ENCODE data around the gene PLEKHG1. TPM values are rescaled to one million over a fixed set of nuclear protein-coding genes. Genes with fewer than 3 reads are reported as not detected.

The PLEKHG1 gene
- 0.39 and 0.57 TPM in 2 replicates for total RNA-seq

GRCh38 chr6:150599199-150600009 is at the start of gene PLEKHG1:
Gene PLEKHG1 (plus strand): TSS chr6:150599885. CDS start chr6:150733682, 133,797 bp downstream.
- intact Hi-C loops (cut with micrococcal nuclease), result loop anchor here (2.0 to 5.0 kb wide), 2 partner anchors 181 to 213 kb away; no protein-coding TSS in a partner anchor

- intact Hi-C loops (cut with micrococcal nuclease), result no loop called here
Observed at GRCh38 chr6:150550244-150550643, 49.4 kb upstream of the PLEKHG1 start.

GRCh38 chr6:150557043-150557599 is 42.6 kb upstream of the PLEKHG1 start:
- intact Hi-C loops (cut with micrococcal nuclease), result no loop called here

GRCh38 chr6:150560004-150560883 is 39.4 kb upstream of the PLEKHG1 start:
- intact Hi-C loops (cut with micrococcal nuclease), result no loop called here

- intact Hi-C loops (cut with micrococcal nuclease), result no loop called here
Observed at GRCh38 chr6:150560884-150561219, 38.8 kb upstream of the PLEKHG1 start.

- intact Hi-C loops (cut with micrococcal nuclease), result no loop called here
Observed at GRCh38 chr6:150565945-150566344, 33.7 kb upstream of the PLEKHG1 start.

GRCh38 chr6:150566486-150566885 is 33.2 kb upstream of the PLEKHG1 start:
- intact Hi-C loops (cut with micrococcal nuclease), result no loop called here

- intact Hi-C loops (cut with micrococcal nuclease), result no loop called here
Observed at GRCh38 chr6:150567380-150567779, 32.3 kb upstream of the PLEKHG1 start.

- intact Hi-C loops (cut with micrococcal nuclease), result no loop called here
Observed at GRCh38 chr6:150567823-150568383, 31.8 kb upstream of the PLEKHG1 start.

- intact Hi-C loops (cut with micrococcal nuclease), result no loop called here
Observed at GRCh38 chr6:150568560-150568959, 31.1 kb upstream of the PLEKHG1 start.

- intact Hi-C loops (cut with micrococcal nuclease), result no loop called here
Observed at GRCh38 chr6:150569161-150569560, 30.5 kb upstream of the PLEKHG1 start.

- intact Hi-C loops (cut with micrococcal nuclease), result no loop called here
Observed at GRCh38 chr6:150573041-150573681, 26.5 kb upstream of the PLEKHG1 start.

GRCh38 chr6:150575836-150576235 is 23.8 kb upstream of the PLEKHG1 start:
- intact Hi-C loops (cut with micrococcal nuclease), result no loop called here

- intact Hi-C loops (cut with micrococcal nuclease), result no loop called here
Observed at GRCh38 chr6:150576651-150577226, 22.9 kb upstream of the PLEKHG1 start.

- intact Hi-C loops (cut with micrococcal nuclease), result no loop called here
Observed at GRCh38 chr6:150579611-150580010, 20.1 kb upstream of the PLEKHG1 start.

- intact Hi-C loops (cut with micrococcal nuclease), result no loop called here
Observed at GRCh38 chr6:150580489-150580888, 19.2 kb upstream of the PLEKHG1 start.

GRCh38 chr6:150584065-150584464 is 15.6 kb upstream of the PLEKHG1 start:
- intact Hi-C loops (cut with micrococcal nuclease), result no loop called here

- intact Hi-C loops (cut with micrococcal nuclease), result no loop called here
Observed at GRCh38 chr6:150584596-150584995, 15.1 kb upstream of the PLEKHG1 start.

GRCh38 chr6:150586850-150587359 is 12.8 kb upstream of the PLEKHG1 start:
- intact Hi-C loops (cut with micrococcal nuclease), result no loop called here

GRCh38 chr6:150587637-150588036 is 12.0 kb upstream of the PLEKHG1 start:
- intact Hi-C loops (cut with micrococcal nuclease), result no loop called here
